HG03354 (cell line): ENCODE data around the gene NPY1R.
A peak's percentile ranks its signal among the peaks of the same experiment; 100 is the strongest.

Experiments
- ATAC-seq: cut with Tn5 transposase; IDR thresholded peaks from one replicate; pipeline ENCODE4 v1.9.1; 2021; ENCODE audit warnings: mild to moderate bottlenecking; ENCODE audit not compliant: unreplicated experiment, poor library complexity, severe bottlenecking

The NPY1R gene

DNA sequence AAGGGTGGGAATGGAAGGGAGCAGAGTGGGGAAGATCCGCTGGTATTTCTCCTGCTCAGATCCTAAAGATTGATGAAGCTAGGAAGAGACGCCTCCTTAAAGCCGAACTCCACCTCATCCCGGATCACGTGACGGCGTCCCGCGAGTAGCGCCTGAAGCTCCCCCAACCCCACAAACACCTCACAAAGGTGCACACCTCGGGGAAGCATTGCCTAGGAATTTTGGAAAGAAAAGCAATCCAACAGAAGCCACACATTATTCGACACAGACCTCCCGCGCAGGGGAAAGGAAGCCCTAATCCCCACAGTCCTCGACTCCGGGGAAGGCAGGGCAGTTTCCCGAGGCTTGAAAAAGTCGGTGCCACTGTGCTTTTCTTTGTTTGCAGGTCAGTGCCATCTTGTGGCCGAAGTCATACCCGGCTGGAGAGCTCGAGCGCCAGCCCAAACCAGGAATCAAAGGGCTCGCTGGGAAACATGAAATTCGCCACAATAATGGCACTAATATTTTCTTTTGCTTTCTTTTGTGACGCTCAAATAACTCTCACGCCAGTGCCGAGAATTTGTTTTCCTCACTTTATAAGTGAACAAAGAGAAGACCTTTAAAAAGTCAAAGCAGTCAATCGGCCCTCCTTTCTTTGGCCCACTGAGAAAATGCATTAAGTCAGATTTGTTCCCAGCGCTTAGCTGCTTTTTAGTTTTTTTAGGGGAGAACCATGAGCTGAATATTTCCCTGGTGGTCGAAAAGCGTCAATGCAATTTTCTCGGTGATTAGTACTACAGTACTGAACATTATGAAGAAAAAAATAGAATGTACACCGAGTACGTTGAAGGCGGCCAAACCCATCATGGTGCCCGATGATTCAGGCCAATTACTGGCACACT, at the start of gene NPY1R:
Gene NPY1R (minus strand): TSS at position 71 of the 881 bp plus-strand sequence. CDS start 6,042 bp downstream, outside the sequence.
- peak; percentile 83 for ATAC-seq

DNA sequence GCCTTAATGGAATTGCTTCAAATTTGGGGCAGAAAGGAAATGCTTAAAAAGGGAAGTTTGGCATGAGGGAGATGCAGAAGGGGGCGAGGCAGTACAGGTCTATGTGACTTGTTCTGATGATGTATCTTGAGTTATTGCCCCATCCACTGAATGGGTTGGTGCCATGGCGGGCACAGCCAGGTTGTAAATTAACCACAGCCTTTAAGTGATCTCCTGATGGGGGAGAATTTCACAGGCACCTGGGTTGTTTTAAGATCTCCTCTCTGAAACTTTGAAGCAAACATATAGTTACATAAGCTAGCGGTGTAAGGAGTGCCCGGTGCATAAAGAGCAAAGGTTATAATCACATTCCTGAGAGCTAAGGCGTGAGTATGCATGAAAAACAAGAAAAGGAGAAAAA, 48.3 kb upstream of the NPY1R start:
- no peak for ATAC-seq

DNA sequence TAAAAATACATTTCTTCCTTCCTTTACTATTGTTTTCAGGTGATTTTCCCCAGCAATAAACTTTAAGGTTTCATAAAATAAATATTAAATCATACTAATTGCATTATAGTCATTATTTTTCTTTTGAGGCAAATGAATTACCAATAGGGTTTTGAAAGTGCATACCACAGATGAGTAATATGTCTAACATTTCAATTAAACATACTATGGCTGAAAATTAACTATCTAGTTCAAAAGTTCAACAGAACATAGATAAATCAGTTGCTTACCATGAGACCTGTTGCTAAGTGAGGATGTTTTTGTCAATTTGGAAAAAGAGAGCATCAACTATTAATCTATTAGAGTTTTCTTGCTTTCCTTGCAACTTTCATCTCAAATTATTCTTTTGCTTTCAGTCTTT, 46.3 kb upstream of the NPY1R start:
- no peak for ATAC-seq

DNA sequence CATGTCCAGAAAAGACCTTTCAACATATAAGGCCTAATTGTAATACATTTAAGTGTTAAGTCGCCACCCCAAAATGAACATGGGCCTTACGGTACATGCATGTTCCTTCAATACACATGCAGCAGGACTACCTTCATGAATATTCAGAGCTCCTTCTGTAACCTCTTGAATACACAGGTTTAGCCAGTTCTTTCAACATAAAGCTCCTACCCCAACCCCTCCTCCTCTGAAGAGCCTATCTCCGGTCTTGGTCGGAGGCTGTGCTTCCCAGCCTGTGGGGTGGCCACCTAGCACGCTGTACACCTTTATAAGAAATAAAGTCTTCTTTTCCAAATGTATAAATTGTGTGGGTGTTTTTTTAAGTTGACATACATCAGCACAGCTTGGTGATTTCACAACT, 39.6 kb upstream of the NPY1R start:
- no peak for ATAC-seq

DNA sequence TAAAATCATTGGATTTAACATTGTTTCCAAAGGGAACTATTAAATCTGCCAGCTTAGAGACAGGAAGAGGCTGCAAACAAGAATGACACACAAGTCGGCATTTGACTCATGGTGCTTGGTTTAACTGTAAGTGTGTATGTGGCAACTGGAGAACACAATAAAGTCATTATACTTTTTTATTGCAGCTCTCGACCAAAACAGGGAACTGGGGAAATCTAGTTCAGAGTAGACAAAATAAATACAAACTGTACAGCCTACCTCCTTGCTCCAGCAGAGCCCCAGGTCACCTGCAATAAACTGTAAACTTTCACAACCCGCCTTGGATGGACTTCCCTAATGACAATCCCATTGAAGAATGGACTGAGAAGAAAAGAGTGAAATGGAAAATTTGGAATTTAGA, 35.3 kb upstream of the NPY1R start:
- no peak for ATAC-seq

DNA sequence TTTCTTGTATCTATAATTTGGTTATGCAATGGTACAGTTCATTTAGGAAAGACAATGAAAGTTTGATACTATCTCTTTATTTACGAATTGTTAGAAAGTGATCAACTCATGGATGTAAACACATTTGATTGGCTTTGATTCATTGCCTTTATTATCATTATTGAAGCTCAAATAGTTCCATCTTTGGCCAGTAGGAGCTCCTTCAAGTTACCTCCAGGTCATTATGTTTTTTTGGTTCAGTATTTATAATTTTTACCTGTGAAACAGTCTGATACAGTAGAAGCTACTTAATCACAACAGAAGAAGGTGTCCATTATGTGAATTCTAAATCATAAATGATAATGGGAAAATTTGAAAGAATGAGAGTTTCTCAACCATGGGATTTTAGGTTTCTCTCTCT, 23.7 kb upstream of the NPY1R start:
- no peak for ATAC-seq

DNA sequence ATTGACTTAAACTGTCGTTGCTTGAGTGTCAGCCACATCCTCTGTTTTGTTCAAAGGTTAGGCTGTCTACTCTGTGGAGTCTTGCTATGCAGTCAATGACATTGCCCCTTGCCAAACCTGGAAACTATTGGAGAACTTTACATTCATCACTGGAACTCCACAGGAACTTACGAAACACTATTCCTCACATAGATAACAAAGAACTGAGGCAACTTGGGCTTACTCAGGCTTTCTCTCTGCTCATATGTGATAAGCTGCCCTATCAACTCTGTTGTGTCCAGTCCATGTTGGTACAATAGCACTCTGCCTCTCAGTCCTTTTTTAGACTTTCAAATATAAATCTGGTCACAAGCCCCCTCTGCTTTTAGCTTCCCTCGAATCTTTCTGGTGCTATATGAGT, 20.7 kb upstream of the NPY1R start:
- no peak for ATAC-seq

DNA sequence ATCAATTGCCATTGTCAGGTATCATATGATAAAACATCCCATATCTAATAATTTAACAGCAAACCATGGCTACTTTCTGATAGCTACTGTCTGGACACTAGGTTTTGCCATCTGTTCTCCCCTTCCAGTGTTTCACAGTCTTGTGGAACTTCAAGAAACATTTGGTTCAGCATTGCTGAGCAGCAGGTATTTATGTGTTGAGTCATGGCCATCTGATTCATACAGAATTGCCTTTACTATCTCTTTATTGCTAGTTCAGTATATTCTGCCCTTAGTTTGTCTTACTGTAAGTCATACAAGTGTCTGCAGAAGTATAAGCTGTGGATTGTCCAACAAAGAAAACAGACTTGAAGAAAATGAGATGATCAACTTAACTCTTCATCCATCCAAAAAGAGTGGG, 18.3 kb upstream of the NPY1R start:
- no peak for ATAC-seq

DNA sequence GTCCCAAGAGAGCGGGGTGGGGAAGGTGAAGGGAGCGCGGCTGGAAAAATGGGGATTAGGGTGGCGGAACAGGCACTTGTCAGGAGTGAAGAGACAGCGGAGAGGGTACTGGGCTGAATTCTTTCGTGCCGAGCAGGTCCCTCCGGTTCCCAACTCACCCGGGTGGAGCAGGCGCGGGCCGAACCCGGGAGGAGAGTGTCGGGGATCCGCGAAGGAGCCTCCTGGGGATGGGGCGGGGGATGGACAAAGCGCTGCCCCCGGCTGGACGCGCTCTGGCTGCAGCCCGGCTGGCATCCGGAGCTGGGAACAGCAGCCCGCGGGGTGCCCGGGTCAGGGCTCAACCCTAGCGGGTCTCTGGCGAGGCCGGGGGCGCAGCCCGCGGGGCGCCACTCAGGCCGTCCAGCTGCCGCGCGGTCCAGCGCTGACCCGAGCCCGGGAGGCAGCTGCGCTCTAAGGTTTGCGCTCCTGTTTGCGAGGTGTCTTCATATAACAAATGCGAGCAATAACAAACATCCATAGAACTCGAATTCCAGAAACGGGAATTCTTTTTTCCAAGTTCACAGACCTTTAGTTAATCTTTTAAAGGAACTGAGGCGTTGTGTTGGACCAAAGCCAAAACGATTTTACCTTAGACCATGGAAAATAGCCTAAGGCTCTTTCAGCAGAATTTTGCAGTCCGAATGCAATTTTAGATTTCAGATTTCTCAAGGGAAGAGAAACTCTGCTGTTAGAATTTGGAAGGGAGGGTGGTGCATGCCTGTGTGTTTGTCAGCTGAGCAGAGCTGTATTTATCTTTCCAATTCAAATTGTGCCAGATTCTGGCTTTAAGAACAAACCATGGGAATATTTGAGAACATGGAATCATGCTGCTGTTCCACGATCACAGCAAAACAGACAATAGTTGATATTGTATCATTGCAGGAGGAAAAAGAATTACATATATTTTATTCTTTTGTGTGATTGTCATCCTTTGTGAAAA, 12.0 kb upstream of the NPY1R start:
- no peak for ATAC-seq

DNA sequence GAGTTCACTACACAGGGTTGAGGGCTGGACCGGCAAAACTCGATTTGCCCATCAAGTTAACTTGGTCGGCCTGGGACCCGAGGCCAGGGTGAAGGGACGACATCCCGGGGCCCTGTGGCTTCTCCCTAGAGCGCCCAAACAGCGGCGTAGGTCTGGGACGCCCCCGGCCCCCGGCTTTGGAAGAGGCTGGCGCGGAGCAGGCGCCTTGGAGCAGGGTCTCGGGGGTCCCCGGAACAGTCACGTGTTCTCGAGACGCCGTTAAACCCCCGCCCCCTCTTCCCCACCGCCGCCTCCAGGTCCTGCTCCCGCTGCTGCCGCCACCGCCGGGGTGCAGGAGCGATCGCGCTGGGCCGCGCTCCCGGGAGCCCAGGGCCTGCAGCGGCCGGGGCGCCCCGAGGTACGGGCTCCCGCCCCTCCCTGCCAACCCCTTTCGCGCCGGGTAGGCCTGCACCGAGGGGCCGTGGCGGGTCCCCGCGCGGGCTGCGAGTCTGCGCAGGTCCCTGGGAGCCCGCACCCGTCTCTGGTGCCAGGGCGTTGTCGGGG, 11.3 kb upstream of the NPY1R start, which contains the start of gene NPY5R:
Gene NPY5R (plus strand): TSS at position 289 of the 543 bp plus-strand sequence. CDS start 6,382 bp downstream, outside the sequence.
- ATAC-seq = no peak

DNA sequence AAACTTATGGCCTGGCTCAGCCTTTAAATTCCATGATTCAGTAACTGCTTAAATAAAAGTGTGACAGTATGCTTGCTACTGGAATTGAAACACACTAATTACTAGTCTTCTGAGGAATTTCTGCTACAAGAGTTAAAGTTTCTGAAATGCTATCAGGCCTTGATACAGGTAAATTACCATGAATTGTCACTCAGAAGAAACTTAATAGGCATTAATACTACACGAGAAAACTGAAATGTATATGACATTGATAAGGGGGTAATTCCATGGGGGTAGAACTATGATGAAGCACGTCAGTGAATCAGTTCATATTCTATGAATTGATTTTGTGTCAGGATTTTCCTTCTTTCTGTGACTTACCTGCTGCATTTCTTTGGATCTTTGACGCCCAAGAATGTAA, 3.0 kb upstream of the NPY1R start:
- no peak for ATAC-seq

DNA sequence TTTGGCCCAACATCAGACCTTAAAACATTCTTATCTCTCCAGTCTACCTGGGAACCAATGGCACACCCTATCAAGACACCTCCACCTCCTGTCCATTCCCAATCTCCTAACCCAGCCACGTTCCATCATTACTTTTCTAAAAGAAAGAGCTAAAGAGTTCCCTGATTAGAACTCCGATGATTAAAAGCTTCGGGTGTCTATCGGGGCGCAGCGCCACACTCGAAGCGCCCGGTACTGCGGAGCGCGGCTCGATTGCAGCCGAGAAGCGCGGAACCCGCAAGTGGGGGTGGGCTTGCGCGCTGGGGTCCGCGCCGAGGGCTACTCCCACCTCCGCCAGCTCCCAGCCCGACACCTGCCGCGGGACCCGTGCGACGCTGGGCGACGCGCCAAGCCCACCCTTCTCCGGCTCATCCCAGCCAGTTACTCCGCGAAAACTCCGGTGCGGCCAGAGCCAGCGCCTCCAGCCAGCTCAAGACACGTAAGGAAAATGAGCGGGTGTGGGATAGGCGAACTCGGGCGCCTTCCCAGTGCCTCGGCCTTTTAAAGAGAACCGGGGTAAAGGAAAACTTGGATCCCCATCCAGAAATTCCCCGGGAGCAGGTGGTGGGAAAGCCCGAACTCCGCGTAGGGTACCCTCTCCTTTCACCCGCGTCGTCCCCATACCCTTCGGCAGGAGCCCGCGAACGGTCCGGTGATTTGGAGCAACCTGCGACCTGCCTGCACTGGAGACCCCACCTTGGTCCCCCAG, 593 bp downstream of the NPY1R start:
- peak; percentile 44 for ATAC-seq

DNA sequence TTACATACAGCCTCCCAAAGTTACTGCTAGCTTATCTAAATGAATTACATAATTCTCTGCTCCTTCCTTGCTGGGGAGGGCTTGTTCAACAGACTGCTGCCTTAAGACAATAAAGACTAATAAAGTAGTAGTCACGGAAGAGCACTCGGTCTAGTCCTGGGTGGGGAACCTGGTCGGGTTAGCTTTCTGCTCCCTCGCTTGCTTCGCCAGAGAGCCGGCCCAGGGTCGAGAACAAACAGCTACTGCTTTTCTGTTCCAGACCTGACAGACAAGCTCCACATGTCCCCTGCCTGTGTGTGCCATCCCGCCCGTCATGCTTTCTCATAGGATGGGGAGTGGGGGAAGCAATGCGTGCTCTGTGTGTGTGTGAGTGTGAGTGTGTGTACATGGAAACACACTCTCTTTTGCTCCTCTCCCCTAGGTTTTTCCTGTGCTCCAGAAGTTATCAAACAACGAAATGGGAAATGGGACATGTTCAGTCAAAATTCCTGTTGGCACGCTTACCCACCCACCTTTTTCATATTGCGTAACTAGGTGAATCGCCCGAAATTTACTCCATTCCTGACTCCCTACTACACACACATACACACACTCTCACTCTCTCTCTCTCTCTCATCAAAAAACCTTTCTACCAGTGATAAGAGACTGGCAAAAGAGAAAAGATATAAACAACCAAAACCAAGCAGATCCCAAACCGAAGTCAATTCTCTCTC, 1.3 kb downstream of the NPY1R start:
- ATAC-seq = no peak

DNA sequence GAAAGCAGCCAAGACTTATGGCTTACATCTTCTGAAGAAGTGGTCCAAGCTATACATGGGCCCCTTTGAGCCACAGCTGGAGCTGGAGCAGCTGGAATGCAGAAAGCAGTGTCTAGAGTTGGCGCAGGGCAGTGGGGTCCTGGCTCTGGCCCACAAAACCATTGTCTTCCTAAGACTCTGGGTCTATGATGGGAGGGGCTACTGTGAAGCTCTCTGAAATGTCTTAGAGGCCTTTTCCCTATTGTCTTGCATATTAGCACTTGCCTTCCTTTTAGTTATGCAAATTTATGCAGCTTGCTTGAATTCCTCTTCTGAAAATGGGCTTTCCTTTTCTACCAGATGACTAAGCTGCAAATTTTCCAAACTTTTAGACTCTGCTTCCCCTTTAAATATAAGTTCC, 15.3 kb downstream of the NPY1R start:
- no peak for ATAC-seq

DNA sequence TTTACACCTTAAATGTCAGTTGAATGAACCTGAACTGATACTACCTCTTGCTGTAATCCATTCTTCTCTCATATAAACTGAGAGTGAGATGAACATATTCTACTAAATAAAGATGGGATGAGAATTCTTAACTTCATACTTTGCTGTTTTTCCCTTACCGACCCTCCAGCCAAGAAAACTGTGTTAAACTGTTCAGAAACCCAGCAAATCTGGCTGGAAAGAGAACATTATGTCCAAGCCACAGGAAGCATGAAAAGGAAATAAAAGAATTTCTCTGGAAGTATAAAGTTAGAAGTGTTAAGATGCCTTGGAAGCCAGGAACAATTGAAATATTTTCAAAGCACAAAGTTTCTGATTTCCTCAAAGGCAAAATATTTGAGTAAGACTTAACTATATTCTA, 22.9 kb downstream of the NPY1R start:
- ATAC-seq = no peak

DNA sequence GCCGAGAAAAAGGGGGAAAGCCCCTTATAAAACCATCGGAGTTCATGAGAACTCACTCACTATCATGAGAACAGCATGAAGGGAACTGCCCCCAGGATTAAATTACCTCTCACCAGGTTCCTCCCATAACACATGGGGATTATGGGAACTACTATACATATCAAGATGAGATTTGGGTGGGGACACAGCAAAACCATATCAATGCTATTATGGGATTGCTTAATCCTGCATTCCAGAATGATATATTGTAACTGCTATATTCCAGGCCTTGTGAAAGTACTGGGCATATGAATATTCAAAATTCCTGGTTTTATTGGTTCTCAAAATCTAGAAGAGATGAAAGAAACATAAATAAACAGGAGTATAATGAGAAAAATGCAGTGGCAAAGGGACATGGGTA, 29.3 kb downstream of the NPY1R start:
- ATAC-seq = no peak

DNA sequence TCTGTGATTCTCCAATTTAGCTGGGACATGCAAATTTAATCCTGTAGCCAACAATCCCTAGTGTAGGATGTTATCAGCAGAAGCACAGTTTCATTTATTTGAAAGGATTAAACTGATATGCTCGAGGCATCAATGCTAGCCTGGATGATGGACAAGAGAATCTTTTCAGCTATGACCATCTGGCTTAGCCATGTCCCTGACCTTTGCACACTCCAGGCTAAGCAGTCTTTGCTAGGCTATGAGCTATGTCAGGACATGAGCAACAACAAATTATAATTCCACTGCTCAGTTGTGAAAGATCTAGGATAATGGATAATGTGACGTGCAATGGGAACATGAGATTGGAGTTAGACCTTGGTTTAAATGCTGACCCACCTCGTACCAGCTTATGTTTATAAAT, 32.0 kb downstream of the NPY1R start:
- no peak for ATAC-seq

DNA sequence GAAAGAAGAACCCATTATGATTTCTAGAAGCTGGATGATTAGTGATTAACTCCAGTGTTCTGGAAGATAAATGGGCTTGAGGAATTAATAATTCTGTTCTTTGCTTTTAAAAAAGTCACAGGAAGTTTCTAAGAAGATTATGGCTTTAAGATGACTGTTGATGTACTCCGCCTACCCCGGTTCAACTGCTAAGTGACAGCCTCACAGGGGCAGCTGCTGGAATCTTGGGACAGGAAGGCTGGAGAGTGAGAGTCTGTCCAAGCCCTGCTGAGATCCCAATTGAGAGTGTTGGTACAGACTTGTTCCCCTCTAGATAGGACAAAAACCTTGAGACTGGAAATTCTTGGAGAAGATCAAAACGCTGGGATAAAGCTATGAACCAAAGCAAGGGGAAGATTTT, 37.3 kb downstream of the NPY1R start:
- ATAC-seq = no peak

DNA sequence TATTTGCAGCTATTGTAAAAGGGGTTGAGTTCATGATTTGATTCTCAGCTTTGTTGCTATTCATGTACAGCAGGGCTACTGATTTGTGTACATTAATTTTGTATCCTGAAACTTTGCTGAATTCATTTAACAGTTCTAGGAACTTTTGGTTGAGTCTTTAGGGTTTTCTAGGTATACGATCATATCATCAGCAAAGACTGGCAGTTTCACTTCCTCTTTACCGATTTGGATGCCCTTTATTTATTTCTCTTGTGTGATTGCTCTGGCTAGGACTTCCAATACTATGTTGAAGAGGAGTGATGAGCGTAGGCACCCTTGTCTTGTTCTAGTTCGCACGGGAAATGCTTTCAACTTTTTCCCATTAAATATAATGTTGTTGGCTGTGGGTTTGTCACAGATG, 48.1 kb downstream of the NPY1R start:
- ATAC-seq = no peak
